Measurements from ENCODE around the gene HHIP.

The HHIP gene

GRCh38 chr4:144729175-144729574 lies 83.2 kb downstream of the HHIP start:
- ChIA-PET POLR2A (no interaction called here), CTCF (no interaction called here)
- H3K27ac ChIP-seq (ENCODE audit: insufficient read depth in 1 of 2, low read depth in 1 of 2, low read length in 2 of 2, poor library complexity in 1 of 2, severe bottlenecking in 2 of 2) = no peak overlapping the region
- peaks cover 0 to 1% (median 0%) of the 10 kb centered on the region in 5 experiments for H3K9me3 ChIP-seq (ENCODE audit: control extremely low read depth in 1 of 5, control insufficient read depth in 4 of 5, insufficient read depth in 2 of 5, low read depth in 1 of 5, low read length in 4 of 5)
- DNase-seq = no peak
- H3K4me3 ChIP-seq (ENCODE audit: control insufficient read depth in 1 of 7, extremely low read depth in 1 of 7, insufficient read depth in 4 of 7, low read depth in 2 of 7, low read length in 6 of 7) = no peak overlapping the region
- no peaks in the 10 kb centered on the region for H3K4me1 ChIP-seq (ENCODE audit: control extremely low read depth in 1 of 4, control insufficient read depth in 4 of 4, insufficient read depth in 4 of 4, low read length in 3 of 4)
- no peaks in the 10 kb centered on the region for H3K27me3 ChIP-seq (replicated peaks in 2 of 5; ENCODE audit: control insufficient read depth in 4 of 5, insufficient read depth in 5 of 5, low read length in 4 of 5)
- H3K36me3 ChIP-seq (ENCODE audit: control insufficient read depth in 4 of 4, insufficient read depth in 4 of 4, low read length in 3 of 4) = no peaks in the 10 kb centered on the region
- 93% methylated on average over 2 of the region's 2 CpGs for WGBS (ENCODE audit: insufficient coverage)

DNA sequence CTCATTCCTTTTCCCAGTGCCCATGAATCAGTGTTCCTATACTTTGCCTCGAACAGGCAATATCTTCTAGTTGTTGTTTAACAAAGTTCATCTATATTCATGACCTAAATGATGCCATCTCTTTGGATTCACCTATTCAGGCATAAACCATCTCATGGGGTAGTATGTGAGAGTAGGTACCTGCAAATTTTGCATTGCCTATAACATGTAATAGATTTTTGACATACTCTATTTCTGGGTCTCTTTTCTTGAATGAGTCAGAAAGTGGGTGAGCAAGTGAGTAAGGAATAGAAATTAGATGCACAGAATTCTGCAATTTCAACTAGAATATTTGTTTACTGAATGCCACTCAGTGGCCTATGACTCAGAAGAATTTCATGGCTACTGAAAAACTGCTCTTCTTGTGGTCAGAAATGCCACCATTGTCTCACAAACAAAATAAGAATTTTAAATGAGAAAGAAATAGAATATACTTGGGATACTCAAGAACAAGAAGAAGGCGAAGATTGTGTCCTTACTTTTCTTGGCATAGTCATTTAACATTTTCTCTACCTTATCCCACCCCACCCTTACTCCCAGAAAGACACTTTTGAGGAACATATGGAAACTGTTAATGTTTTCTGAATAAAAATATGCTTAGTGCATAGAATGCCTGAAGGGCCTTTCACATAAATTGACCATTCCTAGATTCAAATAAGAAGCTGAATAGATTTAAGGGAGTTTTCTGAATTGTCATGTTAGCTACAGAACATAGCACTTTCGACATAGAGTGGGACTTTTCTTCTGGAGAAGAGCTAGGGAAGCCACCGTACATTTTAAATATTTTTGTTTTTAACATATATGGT lies 86.8 kb downstream of the HHIP start:
- no CpG with 5 or more reads among the region's 4 CpGs for WGBS (ENCODE audit: insufficient coverage)
- H3K36me3 ChIP-seq (ENCODE audit: control insufficient read depth in 4 of 4, insufficient read depth in 4 of 4, low read length in 3 of 4) = no peaks in the 10 kb centered on the region
- ChIA-PET CTCF (no interaction called here), POLR2A (no interaction called here)
- H3K27ac ChIP-seq (ENCODE audit: insufficient read depth in 1 of 2, low read depth in 1 of 2, low read length in 2 of 2, poor library complexity in 1 of 2, severe bottlenecking in 2 of 2) = no peak overlapping the region
- no peak for DNase-seq
- H3K27me3 ChIP-seq (replicated peaks in 2 of 5; ENCODE audit: control insufficient read depth in 4 of 5, insufficient read depth in 5 of 5, low read length in 4 of 5) = no peaks in the 10 kb centered on the region
- H3K9me3 ChIP-seq (ENCODE audit: control extremely low read depth in 1 of 5, control insufficient read depth in 4 of 5, insufficient read depth in 2 of 5, low read depth in 1 of 5, low read length in 4 of 5) = peaks cover 0 to 1% (median 0%) of the 10 kb centered on the region in 5 experiments
- H3K4me3 ChIP-seq (ENCODE audit: control insufficient read depth in 1 of 7, extremely low read depth in 1 of 7, insufficient read depth in 4 of 7, low read depth in 2 of 7, low read length in 6 of 7) = no peak overlapping the region
- H3K4me1 ChIP-seq (ENCODE audit: control extremely low read depth in 1 of 4, control insufficient read depth in 4 of 4, insufficient read depth in 4 of 4, low read length in 3 of 4) = no peaks in the 10 kb centered on the region

DNA sequence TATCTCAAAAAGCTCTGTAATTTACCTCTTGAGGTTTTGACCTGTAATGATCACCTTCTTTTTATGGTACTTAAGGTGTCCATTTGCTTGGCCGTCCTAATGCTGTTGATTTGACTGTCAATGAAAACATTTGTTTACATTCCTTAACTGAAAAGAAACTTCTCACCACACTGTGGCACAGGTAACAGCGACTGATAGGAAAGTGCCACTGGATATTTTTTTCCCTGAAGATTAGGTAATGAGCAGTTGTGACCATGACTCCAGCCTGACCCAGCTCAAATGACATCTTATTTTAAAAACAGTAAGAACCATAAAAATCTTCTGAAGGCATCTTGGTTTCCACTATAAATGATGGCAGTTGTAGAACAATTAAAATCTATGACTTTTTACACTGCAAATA lies 87.6 kb downstream of the HHIP start:
- ChIA-PET CTCF (no interaction called here), POLR2A (no interaction called here)
- H3K36me3 ChIP-seq (ENCODE audit: control insufficient read depth in 4 of 4, insufficient read depth in 4 of 4, low read length in 3 of 4) = no peaks in the 10 kb centered on the region
- WGBS (ENCODE audit: insufficient coverage) = 100% methylated on average over 1 of the region's 2 CpGs
- H3K27ac ChIP-seq (ENCODE audit: insufficient read depth in 1 of 2, low read depth in 1 of 2, low read length in 2 of 2, poor library complexity in 1 of 2, severe bottlenecking in 2 of 2) = no peak overlapping the region
- no peak for DNase-seq
- H3K27me3 ChIP-seq (replicated peaks in 2 of 5; ENCODE audit: control insufficient read depth in 4 of 5, insufficient read depth in 5 of 5, low read length in 4 of 5) = no peaks in the 10 kb centered on the region
- H3K4me3 ChIP-seq (ENCODE audit: control insufficient read depth in 1 of 7, extremely low read depth in 1 of 7, insufficient read depth in 4 of 7, low read depth in 2 of 7, low read length in 6 of 7) = no peak overlapping the region
- peaks cover 0 to 1% (median 0%) of the 10 kb centered on the region in 5 experiments for H3K9me3 ChIP-seq (ENCODE audit: control extremely low read depth in 1 of 5, control insufficient read depth in 4 of 5, insufficient read depth in 2 of 5, low read depth in 1 of 5, low read length in 4 of 5)
- no peaks in the 10 kb centered on the region for H3K4me1 ChIP-seq (ENCODE audit: control extremely low read depth in 1 of 4, control insufficient read depth in 4 of 4, insufficient read depth in 4 of 4, low read length in 3 of 4)

GRCh38 chr4:144734522-144734921 lies 88.6 kb downstream of the HHIP start:
- Histone ChIP-seq H3K4me1 (ENCODE audit: control extremely low read depth in 1 of 4, control insufficient read depth in 4 of 4, insufficient read depth in 4 of 4, low read length in 3 of 4) (no peaks in the 10 kb centered on the region), H3K36me3 (ENCODE audit: control insufficient read depth in 4 of 4, insufficient read depth in 4 of 4, low read length in 3 of 4) (no peaks in the 10 kb centered on the region), H3K27me3 (replicated peaks in 2 of 5; ENCODE audit: control insufficient read depth in 4 of 5, insufficient read depth in 5 of 5, low read length in 4 of 5) (no peaks in the 10 kb centered on the region), H3K27ac (ENCODE audit: insufficient read depth in 1 of 2, low read depth in 1 of 2, low read length in 2 of 2, poor library complexity in 1 of 2, severe bottlenecking in 2 of 2) (no peak overlapping the region), H3K9me3 (ENCODE audit: control extremely low read depth in 1 of 5, control insufficient read depth in 4 of 5, insufficient read depth in 2 of 5, low read depth in 1 of 5, low read length in 4 of 5) (no peaks in the 10 kb centered on the region), H3K4me3 (ENCODE audit: control insufficient read depth in 1 of 7, extremely low read depth in 1 of 7, insufficient read depth in 4 of 7, low read depth in 2 of 7, low read length in 6 of 7) (no peak overlapping the region)
- no peak for DNase-seq
- ChIA-PET CTCF (no interaction called here), POLR2A (no interaction called here)
- 59% methylated on average over 3 of the region's 4 CpGs for WGBS (ENCODE audit: insufficient coverage)

GRCh38 chr4:144738649-144739048 lies 92.7 kb downstream of the HHIP start:
- H3K27me3 ChIP-seq (replicated peaks in 2 of 5; ENCODE audit: control insufficient read depth in 4 of 5, insufficient read depth in 5 of 5, low read length in 4 of 5) = no peaks in the 10 kb centered on the region
- ChIA-PET POLR2A (no interaction called here), CTCF (no interaction called here)
- H3K4me3 ChIP-seq (ENCODE audit: control insufficient read depth in 1 of 7, extremely low read depth in 1 of 7, insufficient read depth in 4 of 7, low read depth in 2 of 7, low read length in 6 of 7) = no peak overlapping the region
- no peaks in the 10 kb centered on the region for H3K36me3 ChIP-seq (ENCODE audit: control insufficient read depth in 4 of 4, insufficient read depth in 4 of 4, low read length in 3 of 4)
- no peaks in the 10 kb centered on the region for H3K9me3 ChIP-seq (ENCODE audit: control extremely low read depth in 1 of 5, control insufficient read depth in 4 of 5, insufficient read depth in 2 of 5, low read depth in 1 of 5, low read length in 4 of 5)
- no peak overlapping the region for H3K27ac ChIP-seq (ENCODE audit: insufficient read depth in 1 of 2, low read depth in 1 of 2, low read length in 2 of 2, poor library complexity in 1 of 2, severe bottlenecking in 2 of 2)
- 100% methylated on average over 1 of the region's 3 CpGs for WGBS (ENCODE audit: insufficient coverage)
- no peaks in the 10 kb centered on the region for H3K4me1 ChIP-seq (ENCODE audit: control extremely low read depth in 1 of 4, control insufficient read depth in 4 of 4, insufficient read depth in 4 of 4, low read length in 3 of 4)
- DNase-seq = no peak

GRCh38 chr4:144739511-144740033 lies 93.6 kb downstream of the HHIP start:
- Histone ChIP-seq H3K4me3 (ENCODE audit: control insufficient read depth in 1 of 7, extremely low read depth in 1 of 7, insufficient read depth in 4 of 7, low read depth in 2 of 7, low read length in 6 of 7) (no peak overlapping the region), H3K9me3 (ENCODE audit: control extremely low read depth in 1 of 5, control insufficient read depth in 4 of 5, insufficient read depth in 2 of 5, low read depth in 1 of 5, low read length in 4 of 5) (no peaks in the 10 kb centered on the region), H3K27ac (ENCODE audit: insufficient read depth in 1 of 2, low read depth in 1 of 2, low read length in 2 of 2, poor library complexity in 1 of 2, severe bottlenecking in 2 of 2) (no peak overlapping the region), H3K36me3 (ENCODE audit: control insufficient read depth in 4 of 4, insufficient read depth in 4 of 4, low read length in 3 of 4) (no peaks in the 10 kb centered on the region), H3K4me1 (ENCODE audit: control extremely low read depth in 1 of 4, control insufficient read depth in 4 of 4, insufficient read depth in 4 of 4, low read length in 3 of 4) (no peaks in the 10 kb centered on the region), H3K27me3 (replicated peaks in 2 of 5; ENCODE audit: control insufficient read depth in 4 of 5, insufficient read depth in 5 of 5, low read length in 4 of 5) (no peaks in the 10 kb centered on the region)
- ChIA-PET CTCF (no interaction called here), POLR2A (no interaction called here)
- no peak for DNase-seq

DNA sequence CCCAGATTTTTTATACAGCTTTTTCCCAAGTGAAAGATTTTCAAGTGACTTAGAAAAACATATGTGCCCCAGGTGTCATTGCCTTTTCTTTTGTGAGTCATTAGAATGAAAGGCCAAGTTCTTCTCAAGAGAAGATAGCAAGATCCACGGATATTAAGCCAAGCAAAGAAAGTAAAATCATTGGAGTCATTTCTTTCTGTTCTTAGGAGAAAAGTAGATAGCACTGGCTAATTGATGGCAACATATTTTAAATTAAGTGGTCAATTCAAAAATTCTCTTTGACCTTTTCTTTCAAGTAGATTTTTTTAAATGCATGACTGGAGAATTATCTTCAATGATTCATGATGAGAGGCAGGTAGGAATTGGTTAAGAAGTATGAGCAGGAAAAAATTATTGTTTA lies 94.4 kb downstream of the HHIP start:
- Histone ChIP-seq H3K4me3 (ENCODE audit: control insufficient read depth in 1 of 7, extremely low read depth in 1 of 7, insufficient read depth in 4 of 7, low read depth in 2 of 7, low read length in 6 of 7) (no peak overlapping the region), H3K36me3 (ENCODE audit: control insufficient read depth in 4 of 4, insufficient read depth in 4 of 4, low read length in 3 of 4) (no peaks in the 10 kb centered on the region), H3K27ac (ENCODE audit: insufficient read depth in 1 of 2, low read depth in 1 of 2, low read length in 2 of 2, poor library complexity in 1 of 2, severe bottlenecking in 2 of 2) (no peak overlapping the region), H3K9me3 (ENCODE audit: control extremely low read depth in 1 of 5, control insufficient read depth in 4 of 5, insufficient read depth in 2 of 5, low read depth in 1 of 5, low read length in 4 of 5) (no peaks in the 10 kb centered on the region), H3K27me3 (replicated peaks in 2 of 5; ENCODE audit: control insufficient read depth in 4 of 5, insufficient read depth in 5 of 5, low read length in 4 of 5) (no peaks in the 10 kb centered on the region), H3K4me1 (ENCODE audit: control extremely low read depth in 1 of 4, control insufficient read depth in 4 of 4, insufficient read depth in 4 of 4, low read length in 3 of 4) (no peaks in the 10 kb centered on the region)
- ChIA-PET POLR2A (no interaction called here), CTCF (no interaction called here)
- WGBS (ENCODE audit: insufficient coverage) = no CpG with 5 or more reads among the region's 1 CpG
- no peak for DNase-seq
